ENCODE results near the gene COX19. TPM values are rescaled to one million over a fixed set of nuclear protein-coding genes. Genes with fewer than 3 reads are reported as not detected.
A peak's percentile ranks its signal among the peaks of the same experiment; 100 is the strongest.

The COX19 gene
- total RNA-seq, 1 donor from 2014 or later: 2.1 TPM

- Histone ChIP-seq H3K9me3 (no peaks in the 10 kb centered on the region), H3K27me3 (no peaks in the 10 kb centered on the region), H3K4me3 (no peak overlapping the region), H3K4me1 (peaks cover 9 to 28% of the 10 kb centered on the region in 2 donors), H3K36me3 (peaks cover 35 to 53% of the 10 kb centered on the region in 2 donors), H3K27ac (no peak overlapping the region)
- no peak for DNase-seq (ENCODE audit: low spot score in 2 of 2)
- no peak for TF ChIP-seq CTCF (IDR thresholded peaks at IDR 0.05)
- intact Hi-C loops (cut with DNase I): loop anchor here (10.0 kb wide), 1 partner anchor 175 kb away; no protein-coding TSS in a partner anchor
Measured at GRCh38 chr7:969403-969802, 5.9 kb downstream of the COX19 start.

GRCh38 chr7:968205-969105, 6.9 kb downstream of the COX19 start:
- H3K9me3 ChIP-seq: no peaks in the 10 kb centered on the region
- intact Hi-C loops (cut with DNase I): loop anchor here (10.0 kb wide), 1 partner anchor 174 kb away; no protein-coding TSS in a partner anchor
- DNase-seq (ENCODE audit: low spot score in 2 of 2): no peak
- no peak overlapping the region for H3K4me3 ChIP-seq
- no peak for TF ChIP-seq CTCF (IDR thresholded peaks at IDR 0.05)
- H3K27me3 ChIP-seq: no peaks in the 10 kb centered on the region
- H3K4me1 ChIP-seq: peaks cover 13 to 28% of the 10 kb centered on the region in 2 donors
- peaks cover 35 to 53% of the 10 kb centered on the region in 2 donors for H3K36me3 ChIP-seq
- H3K27ac ChIP-seq: no peak overlapping the region

- DNase-seq (ENCODE audit: low spot score in 2 of 2): no peak
- Histone ChIP-seq H3K4me1 (peaks cover 17 to 28% of the 10 kb centered on the region in 2 donors), H3K27ac (no peak overlapping the region), H3K9me3 (no peaks in the 10 kb centered on the region), H3K36me3 (peaks cover 33 to 46% of the 10 kb centered on the region in 2 donors), H3K4me3 (no peak overlapping the region), H3K27me3 (no peaks in the 10 kb centered on the region)
- no peak for TF ChIP-seq CTCF (IDR thresholded peaks at IDR 0.05)
- intact Hi-C loops (cut with DNase I): loop anchor here (10.0 kb wide), 1 partner anchor 173 kb away; no protein-coding TSS in a partner anchor
Measured at GRCh38 chr7:967361-968082, 7.8 kb downstream of the COX19 start.

- no peaks in the 10 kb centered on the region for H3K9me3 ChIP-seq
- intact Hi-C loops (cut with DNase I): loop anchor here (10.0 kb wide), 1 partner anchor 172 kb away; no protein-coding TSS in a partner anchor
- no peak for TF ChIP-seq CTCF (IDR thresholded peaks at IDR 0.05)
- no peak for DNase-seq (ENCODE audit: low spot score in 2 of 2)
- peak overlapping the region; percentile 81 to 87 for H3K27ac ChIP-seq
- H3K4me3 ChIP-seq: no peak overlapping the region
- H3K27me3 ChIP-seq: no peaks in the 10 kb centered on the region
- peaks cover 25 to 35% of the 10 kb centered on the region in 2 donors for H3K36me3 ChIP-seq
- H3K4me1 ChIP-seq: peaks cover 17 to 28% of the 10 kb centered on the region in 2 donors
Measured at GRCh38 chr7:966291-967069, 8.9 kb downstream of the COX19 start.
